GM23338 (cell line): ENCODE data around the gene CLEC11A. TPM values are rescaled to one million over a fixed set of nuclear protein-coding genes. Genes with fewer than 3 reads are reported as not detected.
A peak's percentile ranks its signal among the peaks of the same experiment; 100 is the strongest.

ENCODE experiments used
- ATAC-seq: fragments of 200-7000 bp; cut with Tn5 transposase; 3 replicates; pipeline ENCODE4 v1.9.1; 2020
- DNase-seq: peaks from one replicate; pipeline ENCODE4 v3.0.0-alpha.2; 2015; ENCODE audit warnings: low spot score
- H2AFZ ChIP-seq: fragments of 200-600 bp; sonication (generic); 2 replicates; pipeline ENCODE4 v1.8.0; 2016; ENCODE audit warnings: antibody characterized with exemption, mild to moderate bottlenecking, moderate library complexity
- H3F3A ChIP-seq: fragments of 200-600 bp; sonication (generic); replicated peaks from 2 replicates; pipeline ENCODE4 v1.8.0; 2017; ENCODE audit warnings: antibody characterized with exemption, mixed run types, low read depth
- H3K27ac ChIP-seq: fragments of 200-600 bp; sonication (generic); 2 replicates; pipeline ENCODE4 v1.6.1; 2016; ENCODE audit warnings: low read depth
- H3K27me3 ChIP-seq: fragments of 200-600 bp; sonication (generic); 2 replicates; pipeline ENCODE4 v1.8.0; 2016; ENCODE audit warnings: mild to moderate bottlenecking, mixed run types, moderate library complexity; ENCODE audit not compliant: insufficient read depth
- H3K36me3 ChIP-seq: fragments of 200-600 bp; sonication (generic); 2 replicates; pipeline ENCODE4 v1.8.0; 2016; ENCODE audit warnings: mild to moderate bottlenecking; ENCODE audit not compliant: insufficient read depth
- H3K4me1 ChIP-seq: fragments of 200-600 bp; sonication (generic); 2 replicates; pipeline ENCODE4 v1.8.0; 2016; ENCODE audit warnings: mild to moderate bottlenecking, moderate library complexity; ENCODE audit not compliant: insufficient read depth
- H3K4me2 ChIP-seq: fragments of 200-600 bp; sonication (generic); 2 replicates; pipeline ENCODE4 v1.7.1; 2017; ENCODE audit warnings: mixed run types
- H3K4me3 ChIP-seq: fragments of 200-600 bp; sonication (generic); 2 replicates; pipeline ENCODE4 v1.6.1; 2016; ENCODE audit warnings: mixed run types
- H3K79me2 ChIP-seq: fragments of 200-600 bp; sonication (generic); replicated peaks from 2 replicates; pipeline ENCODE4 v1.8.0; 2017; ENCODE audit warnings: mild to moderate bottlenecking; ENCODE audit not compliant: insufficient read depth
- H3K9me2 ChIP-seq: fragments of 200-600 bp; sonication (generic); 2 replicates; pipeline ENCODE4 v1.8.0; 2017; ENCODE audit not compliant: insufficient read depth
- H4K20me1 ChIP-seq: fragments of 200-600 bp; sonication (generic); replicated peaks from 2 replicates; pipeline ENCODE4 v1.8.0; 2017; ENCODE audit warnings: mild to moderate bottlenecking; ENCODE audit not compliant: insufficient read depth
- H3K27ac Mint-ChIP-seq: 2 replicates; pipeline ENCODE4 v1.8.0; 2020; ENCODE audit warnings: inconsistent platforms, mild to moderate bottlenecking, moderate library complexity, mixed read lengths
- H3K27me3 Mint-ChIP-seq: 3 replicates; pipeline ENCODE4 v1.8.0; 2022; ENCODE audit warnings: low read depth, mild to moderate bottlenecking, moderate library complexity, mixed read lengths, inconsistent platforms; ENCODE audit not compliant: insufficient read depth, poor library complexity
- H3K36me3 Mint-ChIP-seq: 3 replicates; pipeline ENCODE4 v1.8.0; 2021; ENCODE audit warnings: low read depth, mild to moderate bottlenecking, inconsistent platforms, moderate library complexity, mixed read lengths
- H3K4me1 Mint-ChIP-seq: 3 replicates; pipeline ENCODE4 v1.8.0; 2020; ENCODE audit warnings: mild to moderate bottlenecking, inconsistent platforms, mixed read lengths
- H3K4me3 Mint-ChIP-seq: 3 replicates; pipeline ENCODE4 v1.8.0; 2021; ENCODE audit warnings: moderate library complexity, mild to moderate bottlenecking, inconsistent platforms, mixed read lengths
- H3K9me3 Mint-ChIP-seq: 3 replicates; pipeline ENCODE4 v1.8.0; 2020; ENCODE audit warnings: moderate library complexity, mild to moderate bottlenecking, inconsistent platforms, mixed read lengths
- CREB1 ChIP-seq: fragments of 250-450 bp; sonication (Bioruptor Pico); IDR thresholded peaks from 2 replicates; pipeline ENCODE4 v1.5.0; 2020; ENCODE audit warnings: low read depth, mild to moderate bottlenecking, moderate library complexity
- EZH2 ChIP-seq: fragments of 200-600 bp; sonication (generic); IDR thresholded peaks from one replicate; pipeline ENCODE4 v1.8.0; 2017; ENCODE audit warnings: antibody characterized with exemption, mild to moderate bottlenecking, low read depth; ENCODE audit not compliant: unreplicated experiment
- EZH2phosphoT487 ChIP-seq: fragments of 200-600 bp; sonication (generic); IDR thresholded peaks from one replicate; pipeline ENCODE4 v1.8.1; 2018; ENCODE audit warnings: antibody characterized with exemption; ENCODE audit not compliant: unreplicated experiment
- JUNB ChIP-seq: IDR thresholded peaks from one replicate; pipeline ENCODE4 v1.6.1; 2016; ENCODE audit warnings: antibody characterized with exemption; ENCODE audit not compliant: unreplicated experiment
- NANOG ChIP-seq: IDR thresholded peaks from 2 replicates; pipeline ENCODE4 v1.6.1; 2016; ENCODE audit warnings: antibody characterized with exemption, borderline replicate concordance
- POLR2AphosphoS5 ChIP-seq: IDR thresholded peaks from 2 replicates; pipeline ENCODE4 v1.6.1; 2016; ENCODE audit warnings: antibody characterized with exemption, low read depth
- STAT1 ChIP-seq: IDR thresholded peaks from one replicate; pipeline ENCODE4 v1.6.1; 2016; ENCODE audit warnings: antibody characterized with exemption; ENCODE audit not compliant: unreplicated experiment
- ZNF114 ChIP-seq: fragments of 250-450 bp; sonication (Bioruptor Pico); IDR thresholded peaks from 2 replicates; pipeline ENCODE4 v1.5.0; 2020; ENCODE audit warnings: mild to moderate bottlenecking, moderate library complexity
- ZNF331 ChIP-seq: fragments of 250-450 bp; sonication (Bioruptor Pico); IDR thresholded peaks from 2 replicates; pipeline ENCODE4 v1.5.0; 2020; ENCODE audit warnings: low read depth, mild to moderate bottlenecking, moderate library complexity
- polyA plus RNA-seq: library from polyadenylated mRNA; unstranded; fragments of >200 nt; fragmentation: Nextera tagmentation; extraction: Ambion mirVana; gene quantifications from 2 replicates; pipeline ENCODE4 v1.2.1, GENCODE V29; 2016
- total RNA-seq: library from RNA; depleted of rRNA; stranded (reverse); fragments of >200 nt; shearing (Covaris generic); gene quantifications from 2 replicates; pipeline ENCODE4 v1.2.3, GENCODE V29; 2014
- TF ChIP-seq, protein P1 (sequence below): fragments of 250-450 bp; sonication (Bioruptor Pico); IDR thresholded peaks from 2 replicates; pipeline ENCODE4 v1.5.0; 2020; ENCODE audit warnings: mild to moderate bottlenecking, moderate library complexity
- TF ChIP-seq, protein P2 (sequence below): IDR thresholded peaks from one replicate; pipeline ENCODE4 v1.6.1; 2018; ENCODE audit warnings: antibody characterized with exemption; ENCODE audit not compliant: unreplicated experiment
- TF ChIP-seq, protein P3 (sequence below): IDR thresholded peaks from 2 replicates; pipeline ENCODE4 v1.6.1; 2016; ENCODE audit warnings: antibody characterized with exemption
- TF ChIP-seq, protein P4 (sequence below), 2 experiments: fragments of 200-600 bp in 1 of 2; sonication (generic) in 1 of 2; conservative IDR thresholded peaks; 2 replicates each; pipeline versions ENCODE4 v1.5.1 to v1.6.1; 2016 to 2017; ENCODE audit warnings: antibody characterized with exemption in 2 of 2, low read depth in 2 of 2, mild to moderate bottlenecking in 2 of 2, moderate library complexity in 1 of 2

The CLEC11A gene
- total and polyA plus RNA-seq, 2 experiments from 2014 or later: 8.0 to 15.5 TPM

DNA sequence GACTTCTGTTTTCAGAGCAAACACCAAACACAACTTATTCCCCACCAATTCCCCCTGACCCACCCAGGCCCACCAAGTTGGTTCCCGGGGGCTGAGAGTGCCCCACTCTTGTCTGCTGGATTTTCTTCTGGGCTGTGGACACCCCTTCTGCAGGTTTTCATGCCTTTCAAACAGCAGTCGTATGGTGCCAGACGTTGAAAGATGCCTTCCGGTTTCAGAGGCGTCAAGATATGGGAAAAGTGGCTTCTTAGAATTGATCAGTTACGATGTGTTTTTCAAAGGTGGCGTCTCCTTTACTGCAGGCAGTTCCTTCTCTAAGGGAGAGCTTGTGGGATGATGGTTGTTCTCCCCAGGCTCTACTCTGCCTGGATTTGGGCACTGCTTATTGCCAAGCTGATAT lies 12.7 kb downstream of the CLEC11A start (continued):
- TF ChIP-seq, protein P1, sequence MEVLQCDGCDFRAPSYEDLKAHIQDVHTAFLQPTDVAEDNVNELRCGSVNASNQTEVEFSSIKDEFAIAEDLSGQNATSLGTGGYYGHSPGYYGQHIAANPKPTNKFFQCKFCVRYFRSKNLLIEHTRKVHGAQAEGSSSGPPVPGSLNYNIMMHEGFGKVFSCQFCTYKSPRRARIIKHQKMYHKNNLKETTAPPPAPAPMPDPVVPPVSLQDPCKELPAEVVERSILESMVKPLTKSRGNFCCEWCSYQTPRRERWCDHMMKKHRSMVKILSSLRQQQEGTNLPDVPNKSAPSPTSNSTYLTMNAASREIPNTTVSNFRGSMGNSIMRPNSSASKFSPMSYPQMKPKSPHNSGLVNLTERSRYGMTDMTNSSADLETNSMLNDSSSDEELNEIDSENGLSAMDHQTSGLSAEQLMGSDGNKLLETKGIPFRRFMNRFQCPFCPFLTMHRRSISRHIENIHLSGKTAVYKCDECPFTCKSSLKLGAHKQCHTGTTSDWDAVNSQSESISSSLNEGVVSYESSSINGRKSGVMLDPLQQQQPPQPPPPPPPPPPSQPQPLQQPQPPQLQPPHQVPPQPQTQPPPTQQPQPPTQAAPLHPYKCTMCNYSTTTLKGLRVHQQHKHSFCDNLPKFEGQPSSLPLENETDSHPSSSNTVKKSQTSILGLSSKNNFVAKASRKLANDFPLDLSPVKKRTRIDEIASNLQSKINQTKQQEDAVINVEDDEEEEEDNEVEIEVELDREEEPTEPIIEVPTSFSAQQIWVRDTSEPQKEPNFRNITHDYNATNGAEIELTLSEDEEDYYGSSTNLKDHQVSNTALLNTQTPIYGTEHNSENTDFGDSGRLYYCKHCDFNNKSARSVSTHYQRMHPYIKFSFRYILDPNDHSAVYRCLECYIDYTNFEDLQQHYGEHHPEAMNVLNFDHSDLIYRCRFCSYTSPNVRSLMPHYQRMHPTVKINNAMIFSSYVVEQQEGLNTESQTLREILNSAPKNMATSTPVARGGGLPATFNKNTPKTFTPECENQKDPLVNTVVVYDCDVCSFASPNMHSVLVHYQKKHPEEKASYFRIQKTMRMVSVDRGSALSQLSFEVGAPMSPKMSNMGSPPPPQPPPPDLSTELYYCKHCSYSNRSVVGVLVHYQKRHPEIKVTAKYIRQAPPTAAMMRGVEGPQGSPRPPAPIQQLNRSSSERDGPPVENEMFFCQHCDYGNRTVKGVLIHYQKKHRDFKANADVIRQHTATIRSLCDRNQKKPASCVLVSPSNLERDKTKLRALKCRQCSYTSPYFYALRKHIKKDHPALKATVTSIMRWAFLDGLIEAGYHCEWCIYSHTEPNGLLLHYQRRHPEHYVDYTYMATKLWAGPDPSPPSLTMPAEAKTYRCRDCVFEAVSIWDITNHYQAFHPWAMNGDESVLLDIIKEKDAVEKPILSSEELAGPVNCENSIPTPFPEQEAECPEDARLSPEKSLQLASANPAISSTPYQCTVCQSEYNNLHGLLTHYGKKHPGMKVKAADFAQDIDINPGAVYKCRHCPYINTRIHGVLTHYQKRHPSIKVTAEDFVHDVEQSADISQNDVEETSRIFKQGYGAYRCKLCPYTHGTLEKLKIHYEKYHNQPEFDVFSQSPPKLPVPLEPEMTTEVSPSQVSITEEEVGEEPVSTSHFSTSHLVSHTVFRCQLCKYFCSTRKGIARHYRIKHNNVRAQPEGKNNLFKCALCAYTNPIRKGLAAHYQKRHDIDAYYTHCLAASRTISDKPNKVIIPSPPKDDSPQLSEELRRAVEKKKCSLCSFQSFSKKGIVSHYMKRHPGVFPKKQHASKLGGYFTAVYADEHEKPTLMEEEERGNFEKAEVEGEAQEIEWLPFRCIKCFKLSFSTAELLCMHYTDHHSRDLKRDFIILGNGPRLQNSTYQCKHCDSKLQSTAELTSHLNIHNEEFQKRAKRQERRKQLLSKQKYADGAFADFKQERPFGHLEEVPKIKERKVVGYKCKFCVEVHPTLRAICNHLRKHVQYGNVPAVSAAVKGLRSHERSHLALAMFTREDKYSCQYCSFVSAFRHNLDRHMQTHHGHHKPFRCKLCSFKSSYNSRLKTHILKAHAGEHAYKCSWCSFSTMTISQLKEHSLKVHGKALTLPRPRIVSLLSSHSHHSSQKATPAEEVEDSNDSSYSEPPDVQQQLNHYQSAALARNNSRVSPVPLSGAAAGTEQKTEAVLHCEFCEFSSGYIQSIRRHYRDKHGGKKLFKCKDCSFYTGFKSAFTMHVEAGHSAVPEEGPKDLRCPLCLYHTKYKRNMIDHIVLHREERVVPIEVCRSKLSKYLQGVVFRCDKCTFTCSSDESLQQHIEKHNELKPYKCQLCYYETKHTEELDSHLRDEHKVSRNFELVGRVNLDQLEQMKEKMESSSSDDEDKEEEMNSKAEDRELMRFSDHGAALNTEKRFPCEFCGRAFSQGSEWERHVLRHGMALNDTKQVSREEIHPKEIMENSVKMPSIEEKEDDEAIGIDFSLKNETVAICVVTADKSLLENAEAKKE (CRISPR knock-in tag): no peak

DNA sequence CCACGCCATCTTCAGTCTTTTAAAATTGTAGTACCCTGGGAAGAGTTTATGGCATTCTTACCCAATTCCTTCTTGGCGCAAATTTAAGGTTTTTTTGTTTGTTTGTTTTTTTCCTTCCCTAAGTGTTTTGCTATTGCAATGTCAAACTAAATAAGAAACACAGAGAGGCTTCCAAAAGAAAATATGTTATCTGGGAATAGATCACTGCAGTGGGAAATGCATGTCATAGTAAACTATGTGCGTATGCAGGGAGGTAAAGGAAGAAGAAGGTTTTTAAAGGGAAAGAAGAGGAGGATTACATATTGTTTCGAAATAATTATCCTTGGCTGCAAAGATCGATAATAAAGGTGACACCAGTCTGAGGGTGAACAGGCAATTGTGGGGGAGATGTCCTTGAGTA lies 13.2 kb downstream of the CLEC11A start:
- H2AFZ ChIP-seq: peak overlapping the region; percentile 72; the same call in 1 of the 2 replicates
- no peaks in the 10 kb centered on the region for H3K79me2 ChIP-seq
- Mint-ChIP-seq H3K36me3 (peaks cover 54% of the 10 kb centered on the region), H3K27me3 (peaks cover 2% of the 10 kb centered on the region), H3K4me1 (no peaks in the 10 kb centered on the region), H3K27ac (no peak overlapping the region), H3K4me3 (no peak overlapping the region), H3K9me3 (peaks cover 100% of the 10 kb centered on the region)
- H3K36me3 ChIP-seq: no peaks in the 10 kb centered on the region
- no peaks in the 10 kb centered on the region for H3K9me2 ChIP-seq
- H3K27me3 ChIP-seq: no peaks in the 10 kb centered on the region
- no peaks in the 10 kb centered on the region for H3F3A ChIP-seq
- H3K4me1 ChIP-seq: no peaks in the 10 kb centered on the region
- DNase-seq (no peak), ATAC-seq (no peak)
- H3K4me2 ChIP-seq: no peak overlapping the region
- no peak overlapping the region for H3K4me3 ChIP-seq
- no peak overlapping the region for H3K27ac ChIP-seq
- H4K20me1 ChIP-seq: no peaks in the 10 kb centered on the region
- TF ChIP-seq, protein P2, sequence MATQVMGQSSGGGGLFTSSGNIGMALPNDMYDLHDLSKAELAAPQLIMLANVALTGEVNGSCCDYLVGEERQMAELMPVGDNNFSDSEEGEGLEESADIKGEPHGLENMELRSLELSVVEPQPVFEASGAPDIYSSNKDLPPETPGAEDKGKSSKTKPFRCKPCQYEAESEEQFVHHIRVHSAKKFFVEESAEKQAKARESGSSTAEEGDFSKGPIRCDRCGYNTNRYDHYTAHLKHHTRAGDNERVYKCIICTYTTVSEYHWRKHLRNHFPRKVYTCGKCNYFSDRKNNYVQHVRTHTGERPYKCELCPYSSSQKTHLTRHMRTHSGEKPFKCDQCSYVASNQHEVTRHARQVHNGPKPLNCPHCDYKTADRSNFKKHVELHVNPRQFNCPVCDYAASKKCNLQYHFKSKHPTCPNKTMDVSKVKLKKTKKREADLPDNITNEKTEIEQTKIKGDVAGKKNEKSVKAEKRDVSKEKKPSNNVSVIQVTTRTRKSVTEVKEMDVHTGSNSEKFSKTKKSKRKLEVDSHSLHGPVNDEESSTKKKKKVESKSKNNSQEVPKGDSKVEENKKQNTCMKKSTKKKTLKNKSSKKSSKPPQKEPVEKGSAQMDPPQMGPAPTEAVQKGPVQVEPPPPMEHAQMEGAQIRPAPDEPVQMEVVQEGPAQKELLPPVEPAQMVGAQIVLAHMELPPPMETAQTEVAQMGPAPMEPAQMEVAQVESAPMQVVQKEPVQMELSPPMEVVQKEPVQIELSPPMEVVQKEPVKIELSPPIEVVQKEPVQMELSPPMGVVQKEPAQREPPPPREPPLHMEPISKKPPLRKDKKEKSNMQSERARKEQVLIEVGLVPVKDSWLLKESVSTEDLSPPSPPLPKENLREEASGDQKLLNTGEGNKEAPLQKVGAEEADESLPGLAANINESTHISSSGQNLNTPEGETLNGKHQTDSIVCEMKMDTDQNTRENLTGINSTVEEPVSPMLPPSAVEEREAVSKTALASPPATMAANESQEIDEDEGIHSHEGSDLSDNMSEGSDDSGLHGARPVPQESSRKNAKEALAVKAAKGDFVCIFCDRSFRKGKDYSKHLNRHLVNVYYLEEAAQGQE: no peak
- TF ChIP-seq ZNF331 (CRISPR knock-in tag): no peak
- no peak for TF ChIP-seq EZH2
- TF ChIP-seq POLR2AphosphoS5: no peak
- TF ChIP-seq CREB1 (CRISPR knock-in tag): no peak
- TF ChIP-seq ZNF114 (CRISPR knock-in tag): no peak
- TF ChIP-seq STAT1: no peak
- TF ChIP-seq, protein P3, sequence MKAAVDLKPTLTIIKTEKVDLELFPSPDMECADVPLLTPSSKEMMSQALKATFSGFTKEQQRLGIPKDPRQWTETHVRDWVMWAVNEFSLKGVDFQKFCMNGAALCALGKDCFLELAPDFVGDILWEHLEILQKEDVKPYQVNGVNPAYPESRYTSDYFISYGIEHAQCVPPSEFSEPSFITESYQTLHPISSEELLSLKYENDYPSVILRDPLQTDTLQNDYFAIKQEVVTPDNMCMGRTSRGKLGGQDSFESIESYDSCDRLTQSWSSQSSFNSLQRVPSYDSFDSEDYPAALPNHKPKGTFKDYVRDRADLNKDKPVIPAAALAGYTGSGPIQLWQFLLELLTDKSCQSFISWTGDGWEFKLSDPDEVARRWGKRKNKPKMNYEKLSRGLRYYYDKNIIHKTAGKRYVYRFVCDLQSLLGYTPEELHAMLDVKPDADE: no peak
- TF ChIP-seq JUNB: no peak
- no peak for TF ChIP-seq NANOG
- TF ChIP-seq EZH2phosphoT487: no peak
- TF ChIP-seq, protein P4, sequence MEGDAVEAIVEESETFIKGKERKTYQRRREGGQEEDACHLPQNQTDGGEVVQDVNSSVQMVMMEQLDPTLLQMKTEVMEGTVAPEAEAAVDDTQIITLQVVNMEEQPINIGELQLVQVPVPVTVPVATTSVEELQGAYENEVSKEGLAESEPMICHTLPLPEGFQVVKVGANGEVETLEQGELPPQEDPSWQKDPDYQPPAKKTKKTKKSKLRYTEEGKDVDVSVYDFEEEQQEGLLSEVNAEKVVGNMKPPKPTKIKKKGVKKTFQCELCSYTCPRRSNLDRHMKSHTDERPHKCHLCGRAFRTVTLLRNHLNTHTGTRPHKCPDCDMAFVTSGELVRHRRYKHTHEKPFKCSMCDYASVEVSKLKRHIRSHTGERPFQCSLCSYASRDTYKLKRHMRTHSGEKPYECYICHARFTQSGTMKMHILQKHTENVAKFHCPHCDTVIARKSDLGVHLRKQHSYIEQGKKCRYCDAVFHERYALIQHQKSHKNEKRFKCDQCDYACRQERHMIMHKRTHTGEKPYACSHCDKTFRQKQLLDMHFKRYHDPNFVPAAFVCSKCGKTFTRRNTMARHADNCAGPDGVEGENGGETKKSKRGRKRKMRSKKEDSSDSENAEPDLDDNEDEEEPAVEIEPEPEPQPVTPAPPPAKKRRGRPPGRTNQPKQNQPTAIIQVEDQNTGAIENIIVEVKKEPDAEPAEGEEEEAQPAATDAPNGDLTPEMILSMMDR (conservative IDR thresholded peaks at IDR 0.05; ENCODE audit: low read depth in 2 of 2): no peak
